AG09319 (cell line): Measurements from ENCODE around the gene KIF26B.

Experiments used
- DNase-seq: peaks from one replicate; pipeline ENCODE4 v3.0.0-alpha.2; 2010; ENCODE audit warnings: low read depth; ENCODE audit errors: extremely low read depth
- CTCF ChIP-seq: IDR thresholded peaks from 2 replicates; pipeline ENCODE4 v1.5.1; 2011; ENCODE audit warnings: low read depth, mild to moderate bottlenecking, inconsistent platforms, low read length, moderate library complexity

Gene KIF26B

GRCh38 chr1:245551536-245551935 is 396.8 kb downstream of the KIF26B start:
- no peak for TF ChIP-seq CTCF
- no peak for DNase-seq

GRCh38 chr1:245552331-245552730 is 397.5 kb downstream of the KIF26B start:
- no peak for DNase-seq
- TF ChIP-seq CTCF = no peak

- TF ChIP-seq CTCF = no peak
- DNase-seq = no peak
These were observed 401.3 kb downstream of the KIF26B start for GRCh38 chr1:245556057-245556456.

- DNase-seq = no peak
- TF ChIP-seq CTCF = no peak
These were observed 403.3 kb downstream of the KIF26B start for GRCh38 chr1:245558069-245558468.

- no peak for DNase-seq
- no peak for TF ChIP-seq CTCF
These were observed 405.6 kb downstream of the KIF26B start for GRCh38 chr1:245560316-245560859.

GRCh38 chr1:245561665-245562234 is 407.0 kb downstream of the KIF26B start:
- DNase-seq = no peak
- TF ChIP-seq CTCF = no peak

GRCh38 chr1:245566134-245566533 is 411.3 kb downstream of the KIF26B start:
- no peak for TF ChIP-seq CTCF
- no peak for DNase-seq
